Stimulated activated naive CD4-positive, alpha-beta T cell (primary cell): ENCODE measurements around the gene CAP1.
"Not testable (repeated sequence)": the region's sequence is repeated elsewhere in the genome, so short reads cannot be mapped to it uniquely, and the experiment has no call there.

Experiments used
- DNase-seq, 6 experiments: peaks; one replicate each; lab custom pipeline; 2025; lab: John Stamatoyannopoulos, UW

The CAP1 gene, protein sequence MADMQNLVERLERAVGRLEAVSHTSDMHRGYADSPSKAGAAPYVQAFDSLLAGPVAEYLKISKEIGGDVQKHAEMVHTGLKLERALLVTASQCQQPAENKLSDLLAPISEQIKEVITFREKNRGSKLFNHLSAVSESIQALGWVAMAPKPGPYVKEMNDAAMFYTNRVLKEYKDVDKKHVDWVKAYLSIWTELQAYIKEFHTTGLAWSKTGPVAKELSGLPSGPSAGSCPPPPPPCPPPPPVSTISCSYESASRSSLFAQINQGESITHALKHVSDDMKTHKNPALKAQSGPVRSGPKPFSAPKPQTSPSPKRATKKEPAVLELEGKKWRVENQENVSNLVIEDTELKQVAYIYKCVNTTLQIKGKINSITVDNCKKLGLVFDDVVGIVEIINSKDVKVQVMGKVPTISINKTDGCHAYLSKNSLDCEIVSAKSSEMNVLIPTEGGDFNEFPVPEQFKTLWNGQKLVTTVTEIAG

DNA sequence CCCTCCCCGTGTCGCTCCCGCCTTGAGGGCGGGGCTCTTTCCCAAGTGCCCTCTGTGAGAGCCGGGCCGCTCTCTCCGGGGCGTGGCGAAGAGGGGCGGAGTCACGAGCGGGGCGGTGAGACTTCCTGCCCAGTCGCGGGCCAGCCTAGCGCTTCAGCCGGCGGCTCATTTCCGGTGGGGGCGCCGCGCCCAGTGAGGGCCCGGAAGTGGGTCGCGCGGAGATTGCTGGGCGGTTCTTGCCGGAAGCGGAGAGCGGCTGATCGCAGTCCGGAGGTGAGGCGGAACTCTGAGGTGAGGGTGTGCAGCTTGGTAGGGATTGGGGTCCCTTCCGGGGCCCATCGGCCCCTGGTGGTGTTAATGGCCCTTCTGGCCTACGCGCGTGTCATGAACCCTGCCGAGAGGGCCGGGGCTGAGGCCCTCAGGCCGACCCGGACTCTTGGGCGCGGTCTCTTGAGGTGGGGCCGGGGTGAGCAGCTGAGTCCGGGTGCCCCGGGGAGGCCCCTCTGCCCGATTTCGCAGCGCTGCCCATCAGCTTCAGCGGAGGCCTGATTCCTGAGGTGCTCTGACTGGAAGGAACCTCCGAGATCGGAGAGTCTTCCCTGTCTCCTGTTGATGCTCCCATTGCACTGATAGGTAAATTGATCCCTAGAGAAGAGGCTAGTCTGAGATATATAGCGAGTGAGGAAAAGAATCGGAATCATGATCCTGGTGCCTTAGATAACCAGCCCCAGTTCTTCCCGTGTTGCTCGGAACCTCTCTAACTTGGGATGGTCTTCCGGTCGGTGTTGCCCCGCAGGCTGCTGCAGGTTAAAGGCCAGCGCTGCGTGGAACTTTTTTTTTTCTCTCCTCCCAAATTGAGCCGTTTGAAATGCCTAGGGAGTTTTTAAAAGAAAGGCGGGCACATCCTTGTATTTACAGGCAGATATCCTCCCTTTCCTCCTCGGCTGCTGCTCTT is at the start of gene CAP1:
CAP1 (plus strand) TSS at position 219 of the 955 bp plus-strand sequence. CDS start 18,618 bp downstream, outside the sequence.
- DNase-seq = peak; percentile 97 to 99 (median 99)

DNA sequence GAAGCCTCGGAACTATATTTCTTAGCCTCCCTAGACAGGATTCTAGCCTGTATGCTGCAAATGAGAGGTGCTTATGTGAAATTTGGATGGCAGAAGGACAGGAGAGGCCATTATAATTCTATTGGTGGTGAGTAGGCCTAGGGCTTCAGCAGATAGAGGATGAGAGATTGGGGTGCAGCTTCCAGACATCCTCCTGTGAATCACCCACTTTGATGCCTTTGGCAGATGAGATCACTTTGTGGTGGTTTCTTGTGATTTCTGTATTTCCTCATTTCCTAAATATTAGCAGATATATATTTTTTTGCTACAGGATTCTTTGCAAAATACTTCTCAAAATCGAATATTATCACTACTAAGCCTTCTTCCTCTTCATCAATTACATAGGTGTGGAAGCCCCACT is 48.3 kb upstream of the CAP1 start:
- no peak for DNase-seq

DNA sequence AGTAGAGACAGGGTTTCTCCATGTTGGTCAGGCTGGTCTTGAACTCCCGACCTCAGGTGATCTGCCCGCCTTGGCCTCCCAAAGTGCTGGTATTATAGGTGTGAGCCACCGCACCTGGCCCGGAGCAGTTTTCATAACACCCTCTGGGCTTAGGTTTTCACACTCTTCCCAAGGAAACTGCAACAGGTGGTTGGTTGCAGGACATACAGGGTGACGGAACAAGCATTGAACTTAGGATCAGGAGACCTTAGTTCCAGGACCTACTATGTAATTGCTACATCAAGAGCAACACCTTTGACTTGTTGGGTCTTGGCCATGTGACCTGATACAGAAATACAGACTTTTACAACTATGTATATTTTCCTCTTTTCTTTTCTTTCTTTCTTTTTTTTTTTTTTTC is 47.6 kb upstream of the CAP1 start:
- no peak for DNase-seq

DNA sequence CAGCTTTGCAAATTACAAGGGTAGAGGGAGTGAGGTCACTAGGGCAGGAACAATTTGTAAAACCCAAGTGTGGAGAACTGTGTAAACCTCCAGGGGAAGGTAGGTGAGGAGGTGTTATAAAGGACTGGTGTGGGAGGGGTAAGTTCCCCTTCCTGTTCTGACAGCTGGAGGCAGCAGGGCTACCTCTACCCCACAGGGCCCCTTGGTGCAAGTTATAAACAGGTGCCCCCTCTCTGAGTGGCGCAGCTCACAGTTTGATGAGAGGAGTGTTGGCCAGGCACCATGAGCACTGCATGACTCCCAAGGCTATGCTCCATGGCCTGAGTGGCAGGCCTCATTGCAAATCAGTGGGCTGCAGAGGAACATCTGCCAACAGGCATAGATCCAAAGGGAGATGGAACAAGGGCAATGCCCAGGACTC is 44.5 kb upstream of the CAP1 start:
- DNase-seq = peak in 1 of 6 experiments; percentile 14

DNA sequence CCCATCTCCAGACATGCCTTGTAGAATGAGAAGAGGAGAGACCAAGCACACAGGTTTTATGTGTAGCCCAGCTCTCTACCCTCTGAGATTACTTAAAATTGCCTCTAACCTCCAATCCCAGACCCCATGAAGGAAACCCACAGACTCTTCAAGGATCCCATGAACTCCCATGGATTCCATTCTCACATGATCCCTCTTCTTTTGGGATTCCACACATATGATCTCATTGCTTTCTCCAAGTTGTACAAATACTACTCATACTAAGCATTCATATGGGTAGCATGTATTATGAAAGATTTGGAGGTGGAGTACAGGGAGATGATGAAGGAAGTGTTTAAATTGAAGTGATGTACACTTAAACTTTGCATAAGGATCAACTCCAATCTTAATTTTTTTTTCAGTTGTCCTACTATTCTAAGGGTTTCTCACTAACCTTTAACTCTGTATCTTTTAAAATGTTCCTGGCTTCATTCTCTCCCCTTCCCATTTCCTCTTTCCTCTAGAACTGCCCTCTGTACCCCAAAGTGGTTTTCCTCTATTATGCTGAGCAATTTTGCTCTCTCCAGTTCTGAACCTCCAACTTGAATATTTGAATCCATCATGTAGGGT is 44.0 kb upstream of the CAP1 start:
- DNase-seq = no peak

DNA sequence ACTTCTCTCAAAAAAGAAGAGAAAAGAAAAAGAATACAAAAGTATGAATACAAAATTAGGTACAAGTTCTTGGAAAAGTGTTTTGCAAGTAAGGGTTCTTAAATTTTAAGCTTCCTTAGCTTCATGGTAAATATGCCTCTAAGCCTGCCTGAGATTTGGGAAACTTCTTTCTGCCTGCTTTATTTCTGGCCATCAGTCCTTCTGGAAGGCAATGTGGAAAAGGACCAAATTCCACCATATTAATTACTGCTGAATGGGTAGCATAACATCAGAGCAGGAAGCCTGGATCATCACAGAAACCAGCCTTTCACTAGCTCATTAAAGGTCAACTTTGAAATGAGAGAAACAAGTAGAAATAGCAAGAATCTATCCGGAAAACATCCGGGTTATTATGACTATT is 39.1 kb upstream of the CAP1 start:
- no peak for DNase-seq

DNA sequence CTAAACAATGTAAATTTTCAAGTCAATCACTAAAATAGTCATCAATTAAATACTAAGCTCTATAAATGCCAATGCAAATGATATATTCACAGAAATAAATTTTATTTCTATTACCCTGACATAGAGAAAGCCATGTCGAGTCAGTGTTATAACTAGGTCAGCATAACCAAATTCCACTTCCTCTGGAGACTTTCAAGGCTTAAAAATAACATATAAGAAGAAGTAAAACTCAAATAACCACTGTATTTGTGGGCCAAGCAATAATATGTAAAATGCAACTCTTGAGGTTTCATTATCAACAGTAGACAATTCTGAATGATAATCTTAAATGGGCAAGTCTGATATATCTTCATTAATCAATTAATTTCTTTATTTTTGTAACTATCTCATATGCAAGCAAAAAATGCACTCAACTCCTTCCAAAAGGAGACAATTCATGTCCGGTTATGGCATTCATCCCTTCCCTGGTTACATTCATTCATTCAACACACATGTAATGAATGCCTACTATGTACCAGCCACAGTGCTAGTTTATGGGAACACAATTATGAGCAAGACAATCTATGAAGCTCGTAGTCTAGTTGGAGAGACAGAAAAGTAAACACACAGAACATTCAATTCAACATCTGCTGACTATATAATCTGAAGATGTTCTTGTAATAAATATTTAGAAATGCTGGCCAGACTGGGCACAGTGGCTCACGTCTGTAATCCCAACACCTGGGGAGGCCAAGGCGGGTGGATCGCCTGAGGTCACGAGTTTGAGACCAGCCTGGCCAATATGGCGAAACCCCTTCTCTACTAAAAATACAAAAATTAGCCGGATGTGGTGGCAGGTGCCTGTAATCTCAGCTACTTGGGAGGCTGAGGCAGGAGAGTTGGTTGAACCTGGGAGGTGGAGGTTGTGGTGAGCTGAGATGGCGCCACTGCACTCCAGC is 37.1 kb upstream of the CAP1 start:
- DNase-seq = no peak

DNA sequence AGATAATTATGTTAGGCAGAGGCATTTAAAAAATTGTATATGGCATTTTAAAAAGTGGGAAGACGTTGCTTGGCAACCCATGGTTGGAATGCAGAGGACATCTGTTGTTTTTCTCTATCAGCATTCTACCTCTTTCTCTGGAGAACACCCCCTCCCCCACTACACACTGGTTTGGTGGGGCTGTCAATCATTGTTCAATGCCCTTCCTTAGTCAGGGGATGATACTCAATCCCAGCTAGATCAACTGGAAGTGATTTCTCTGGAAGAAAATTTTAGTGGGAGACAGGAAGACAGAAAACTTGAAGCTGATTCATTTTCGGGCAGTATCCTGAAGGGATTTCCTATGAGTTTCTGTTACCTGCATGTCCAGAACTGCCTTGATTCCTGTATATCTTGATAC is 35.7 kb upstream of the CAP1 start:
- DNase-seq = no peak

DNA sequence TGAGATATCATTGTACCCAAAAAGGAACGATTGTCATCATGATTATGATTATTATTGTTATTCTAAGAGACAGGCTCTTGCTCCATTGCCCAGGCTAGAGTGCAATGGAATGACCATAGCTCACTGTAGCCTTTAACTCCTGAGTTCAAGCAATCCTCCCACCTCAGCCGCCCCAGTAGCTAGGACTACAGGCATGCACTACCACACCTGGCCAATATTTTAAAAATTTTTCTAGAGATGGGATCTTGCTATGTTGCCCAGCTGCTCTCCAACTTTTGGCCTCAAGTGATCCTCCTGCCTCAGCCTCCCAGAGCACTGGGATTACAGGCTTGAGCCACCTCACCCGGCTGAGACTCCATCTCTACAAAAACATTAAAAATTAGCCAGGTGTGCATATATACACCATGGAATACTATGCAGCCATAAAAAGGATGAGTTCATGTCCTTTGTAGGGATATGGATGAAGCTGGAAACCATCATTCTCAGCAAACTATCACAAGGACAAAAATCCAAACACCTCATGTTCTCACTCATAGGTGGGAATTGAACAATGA is 33.0 kb upstream of the CAP1 start:
- not testable (repeated sequence) for DNase-seq

DNA sequence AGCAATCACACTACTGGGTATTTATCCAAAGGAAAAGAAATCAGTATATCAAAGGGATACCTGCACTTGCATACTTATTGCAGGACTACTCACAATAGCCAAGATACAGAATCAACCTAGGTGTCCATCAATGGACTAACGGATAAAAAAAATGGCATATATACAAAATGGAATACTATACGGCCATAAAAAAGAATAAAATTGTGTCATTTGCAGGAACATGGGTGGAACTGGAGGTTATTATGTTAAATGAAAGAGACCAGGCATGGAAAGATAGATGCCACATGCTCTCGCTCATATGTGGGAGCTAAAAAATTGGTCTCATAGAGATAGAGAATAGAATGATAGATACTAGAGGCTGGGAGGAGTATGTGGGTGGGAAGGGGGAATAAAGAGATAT is 29.3 kb upstream of the CAP1 start:
- DNase-seq = no peak

DNA sequence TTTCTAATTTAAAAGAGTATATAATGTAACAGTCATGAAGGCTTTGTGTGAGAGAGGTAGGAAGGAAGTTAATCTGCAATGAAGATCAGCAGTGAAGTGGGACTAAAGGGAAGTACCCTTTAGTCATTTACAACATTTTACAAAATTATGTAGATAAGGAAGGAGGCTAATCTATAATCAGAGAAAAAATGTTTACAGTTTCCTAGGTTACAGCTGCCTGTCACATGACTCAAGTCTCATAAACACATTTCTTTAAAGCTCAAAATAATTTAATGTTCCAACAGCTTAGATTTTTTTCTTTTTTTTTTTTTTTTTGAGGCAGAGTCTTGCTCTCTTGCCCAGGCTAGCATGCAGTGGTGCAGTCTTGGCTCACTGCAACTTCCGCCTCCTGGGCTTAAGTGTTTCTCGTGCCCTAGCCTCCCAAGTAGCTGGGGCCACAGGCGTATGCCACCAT is 26.2 kb upstream of the CAP1 start:
- peak in 2 of 6 experiments; percentile 16 to 18 for DNase-seq

DNA sequence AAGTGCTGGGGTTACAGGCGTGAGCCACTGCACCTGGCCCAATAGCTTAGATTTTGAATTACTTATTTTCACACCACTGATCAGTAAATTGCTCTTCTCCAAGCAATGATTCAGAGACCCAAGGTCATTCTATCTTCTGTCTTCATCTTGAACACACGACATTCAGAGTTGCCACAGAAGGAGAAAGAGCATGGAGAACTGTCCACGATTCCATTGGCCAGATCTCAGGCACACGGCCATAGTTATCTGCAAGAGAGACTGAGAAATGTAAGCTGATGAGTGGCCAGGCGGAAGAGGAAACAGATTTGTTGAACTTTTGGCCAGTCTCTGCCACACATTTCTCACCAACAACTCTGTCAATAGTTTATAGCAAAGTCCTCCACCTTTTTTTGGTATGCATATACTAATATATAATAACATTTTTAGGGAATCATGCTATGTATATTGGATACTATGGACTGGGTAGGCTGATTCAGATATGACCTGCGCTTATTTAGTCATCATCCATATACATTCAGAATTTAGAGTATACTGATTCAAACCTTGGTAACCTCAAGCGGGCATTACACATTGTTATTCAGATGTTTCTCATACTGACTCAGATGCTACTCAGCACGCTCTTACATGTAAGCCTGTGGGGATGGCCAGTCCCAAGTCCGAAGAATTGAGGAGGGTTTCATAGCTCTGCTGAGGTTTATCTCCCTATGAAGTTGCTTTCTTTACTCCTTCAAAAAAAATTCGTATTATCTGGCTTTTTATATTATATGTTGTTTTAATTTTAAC is 25.5 kb upstream of the CAP1 start:
- no peak for DNase-seq

DNA sequence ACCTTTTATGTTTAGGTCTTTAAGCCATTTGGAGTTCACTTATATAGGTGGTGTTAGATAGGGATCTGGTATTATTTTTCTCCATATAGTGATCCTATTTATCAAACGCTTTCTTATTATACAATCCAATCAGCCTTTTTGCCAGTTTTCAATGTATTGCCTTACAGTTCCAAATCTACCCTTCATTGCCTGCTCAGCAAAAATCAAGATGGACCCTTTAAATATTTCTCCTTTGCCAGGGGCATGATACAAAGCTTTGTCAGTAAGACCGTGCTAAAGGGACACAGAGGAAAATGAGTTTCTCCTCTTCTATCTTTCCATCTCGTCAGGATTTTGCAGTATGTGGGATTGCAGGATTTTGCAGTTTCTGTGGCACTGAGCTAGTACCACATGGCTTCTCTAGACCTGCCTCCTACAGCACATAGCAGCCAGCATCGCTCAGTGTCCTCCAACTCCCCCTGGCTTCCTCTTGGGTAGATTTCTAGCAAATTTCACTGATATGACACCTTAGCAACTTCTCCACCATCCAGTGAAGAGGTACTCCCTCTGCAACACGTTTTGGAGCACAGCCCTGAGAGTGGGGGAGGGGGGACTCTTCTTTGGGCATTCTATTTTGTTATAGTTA is 22.5 kb upstream of the CAP1 start:
- no peak for DNase-seq

DNA sequence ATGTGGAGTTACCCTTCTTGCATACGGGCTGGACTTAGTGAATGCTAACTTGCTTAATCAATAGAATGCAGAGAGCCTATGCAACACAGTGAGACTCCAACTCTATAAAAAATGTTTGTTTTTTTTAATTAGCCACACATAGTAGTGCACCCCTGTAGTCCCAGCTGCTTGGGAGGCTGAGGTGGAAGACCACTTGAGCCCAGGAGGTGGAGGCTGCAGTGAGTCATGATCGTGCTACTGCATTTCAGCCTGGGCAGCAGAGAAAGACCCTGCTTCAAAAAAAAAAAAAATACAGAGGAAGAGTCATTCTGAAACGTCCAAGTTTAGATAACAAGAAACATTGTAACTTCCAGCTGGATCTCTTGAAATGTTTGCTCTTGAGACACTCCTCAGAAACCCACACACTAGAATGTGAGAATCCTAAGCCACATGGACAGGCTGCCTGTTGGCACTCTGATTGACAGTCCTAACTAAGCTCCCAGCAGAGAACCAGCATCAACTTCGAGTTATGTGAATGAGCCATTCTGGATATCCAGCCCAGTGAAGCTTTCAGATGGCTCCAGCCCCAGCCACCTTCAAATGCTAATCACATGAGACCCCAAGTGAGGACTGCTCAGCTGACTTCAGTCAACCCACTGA is 20.0 kb upstream of the CAP1 start:
- DNase-seq = no peak

DNA sequence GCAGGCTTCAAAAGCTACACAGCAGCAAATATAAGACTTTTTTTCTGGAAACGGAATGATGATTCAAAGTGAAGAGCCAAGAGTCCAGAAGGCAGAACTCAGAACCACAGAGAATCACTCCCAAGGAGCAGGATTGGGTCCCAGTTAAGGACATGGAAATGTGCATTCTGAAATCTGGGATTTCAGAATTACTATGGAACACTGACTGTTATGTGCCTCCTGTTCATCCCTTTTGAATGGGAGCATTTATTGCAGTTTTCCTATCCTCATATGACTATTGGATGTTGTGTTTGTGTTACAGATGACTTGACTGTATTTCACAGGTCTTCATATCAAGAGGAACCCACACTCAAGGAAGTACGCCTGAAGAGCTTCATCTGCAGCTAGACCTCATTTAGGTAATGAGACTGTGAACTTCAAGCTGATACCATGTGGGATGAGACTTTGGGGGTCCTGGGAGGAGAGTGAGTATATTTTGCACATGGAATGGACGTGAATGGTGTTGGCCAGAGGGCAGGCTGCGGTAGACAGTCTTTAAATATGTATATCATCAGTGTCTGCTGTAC is 17.1 kb upstream of the CAP1 start:
- DNase-seq = no peak

DNA sequence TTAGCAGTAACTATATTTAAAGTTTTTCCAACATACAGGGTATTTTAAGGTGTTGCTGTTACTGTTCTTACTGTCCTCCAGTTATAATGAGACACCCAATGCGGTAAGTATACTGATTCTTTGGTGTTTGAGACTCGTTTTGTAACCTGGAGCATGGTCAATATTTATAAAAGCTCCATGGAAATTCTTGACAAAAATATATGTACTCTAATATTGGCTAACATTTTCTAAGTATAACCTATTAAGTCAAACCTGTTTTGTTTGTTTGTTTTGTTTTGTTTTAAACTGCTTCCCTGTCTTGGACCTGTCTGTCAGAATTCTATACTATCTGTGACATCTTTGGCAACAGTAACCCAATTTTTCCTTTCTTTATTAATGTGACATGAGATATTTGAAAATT is 15.9 kb upstream of the CAP1 start:
- DNase-seq = no peak

DNA sequence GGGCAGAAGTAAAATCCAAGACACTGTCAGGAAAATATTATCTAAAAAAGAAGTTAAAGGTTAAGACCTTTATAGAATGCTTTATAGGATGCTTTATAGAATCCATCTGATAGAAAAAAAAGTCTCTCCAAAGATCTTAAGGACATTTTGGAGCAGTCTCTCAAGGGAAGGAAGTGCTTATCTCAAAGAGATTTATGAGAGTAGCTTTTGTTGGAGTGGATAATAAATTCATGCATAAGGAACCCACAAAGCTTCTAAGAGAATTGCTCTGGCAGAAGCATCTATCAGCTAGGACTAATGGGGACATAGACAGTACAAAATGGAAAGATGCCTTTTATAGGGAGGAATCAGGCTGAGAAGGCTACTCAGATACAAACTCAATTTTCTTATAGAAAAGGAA is 12.9 kb upstream of the CAP1 start:
- no peak for DNase-seq

DNA sequence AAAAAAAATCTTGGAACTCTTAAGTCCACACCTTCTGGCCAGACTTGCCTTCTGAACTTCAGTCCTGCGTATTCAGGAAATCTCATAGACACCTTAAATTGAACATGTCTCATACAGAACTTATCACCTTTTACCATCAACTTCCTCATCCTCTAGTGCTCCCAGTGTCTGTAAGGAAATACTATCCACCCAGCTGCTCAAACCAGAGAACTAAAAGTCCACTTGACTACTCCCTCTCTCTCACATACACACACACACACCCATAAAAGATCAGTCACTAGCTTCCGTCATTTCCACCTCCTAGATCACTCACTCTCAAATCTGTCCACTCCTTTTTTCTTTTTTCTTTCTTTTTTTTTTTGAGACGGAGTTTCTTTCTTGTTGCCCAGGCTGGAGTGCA is 10.9 kb upstream of the CAP1 start:
- DNase-seq = no peak
